ENCODE results near the gene LMTK3. TPM values are rescaled to one million over a fixed set of nuclear protein-coding genes. Genes with fewer than 3 reads are reported as not detected.
"Not testable (repeated sequence)": the region's sequence is repeated elsewhere in the genome, so short reads cannot be mapped to it uniquely, and the experiment has no call there.

The LMTK3 gene
- total RNA-seq, 2 experiments from 2014 or later: 3.9 to 4.5 TPM

DNA sequence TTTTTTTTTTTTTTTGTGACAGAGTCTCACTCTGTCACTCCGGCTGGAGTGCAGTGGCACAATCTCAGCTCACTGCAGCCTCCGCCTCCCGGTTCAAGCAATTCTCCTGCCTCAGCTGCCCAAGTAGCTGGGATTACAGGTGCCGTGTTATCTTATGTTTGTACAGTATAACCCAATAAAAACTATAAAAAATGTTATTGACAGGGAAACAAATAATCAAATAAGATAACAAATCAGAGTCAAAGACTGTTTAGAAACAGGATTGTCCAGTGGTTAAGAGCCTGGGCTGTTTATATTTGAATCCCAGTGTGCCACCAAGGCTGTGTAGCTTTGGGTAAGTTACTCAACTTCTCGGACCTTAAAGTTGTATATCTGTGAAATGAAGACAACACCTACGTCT is 19.1 kb upstream of the LMTK3 start:
- Mint-ChIP-seq H3K9me3 (ENCODE audit: low read depth) (peaks cover 21% of the 10 kb centered on the region), H3K27me3 (peaks cover 4% of the 10 kb centered on the region), H3K4me3 (no peak overlapping the region), H3K36me3 (ENCODE audit: low read depth) (peaks cover 6% of the 10 kb centered on the region), H3K27ac (no peak overlapping the region), H3K4me1 (no peaks in the 10 kb centered on the region)
- CTCF ChIA-PET: interaction anchor here (0.6 to 0.7 kb wide), 2 partner anchors 30 to 668 kb away, joined by 3 read pairs; no protein-coding TSS in a partner anchor
- DNase-seq (no peak), ATAC-seq (no peak)
- POLR2A ChIA-PET: no interaction called here
- intact Hi-C loops (cut with DNase I, micrococcal nuclease): no loop called here

GRCh38 chr19:48530066-48530720 is 18.6 kb upstream of the LMTK3 start:
- peaks cover 4% of the 10 kb centered on the region for H3K27me3 Mint-ChIP-seq
- no peak overlapping the region for H3K4me3 Mint-ChIP-seq
- no peak for ATAC-seq
- intact Hi-C loops (cut with DNase I, micrococcal nuclease): no loop called here
- H3K4me1 Mint-ChIP-seq: no peaks in the 10 kb centered on the region
- peaks cover 21% of the 10 kb centered on the region for H3K9me3 Mint-ChIP-seq (ENCODE audit: low read depth)
- no peak for DNase-seq
- ChIA-PET CTCF (interaction anchor here (0.7 to 1.0 kb wide), 2 partner anchors 23 to 667 kb away, joined by 3 to 5 read pairs; no protein-coding TSS in a partner anchor), POLR2A (no interaction called here)
- no peak overlapping the region for H3K27ac Mint-ChIP-seq
- peaks cover 6% of the 10 kb centered on the region for H3K36me3 Mint-ChIP-seq (ENCODE audit: low read depth)

- Mint-ChIP-seq H3K27ac (no peak overlapping the region), H3K4me3 (no peak overlapping the region), H3K4me1 (no peaks in the 10 kb centered on the region), H3K9me3 (ENCODE audit: low read depth) (peaks cover 27% of the 10 kb centered on the region), H3K27me3 (peaks cover 9% of the 10 kb centered on the region), H3K36me3 (ENCODE audit: low read depth) (peaks cover 6% of the 10 kb centered on the region)
- intact Hi-C loops (cut with DNase I, micrococcal nuclease): no loop called here
- DNase-seq: no peak
- CTCF ChIA-PET: interaction anchor here (1.0 kb wide), 1 partner anchor 24 kb away, joined by 5 read pairs; no protein-coding TSS in a partner anchor
- POLR2A ChIA-PET: no interaction called here
- no peak for ATAC-seq
Measured at GRCh38 chr19:48529156-48529555, 17.5 kb upstream of the LMTK3 start.

GRCh38 chr19:48524732-48525131 is 13.1 kb upstream of the LMTK3 start:
- ChIA-PET POLR2A (no interaction called here), CTCF (no interaction called here)
- Mint-ChIP-seq H3K4me1 (no peaks in the 10 kb centered on the region), H3K27me3 (peaks cover 7% of the 10 kb centered on the region), H3K36me3 (ENCODE audit: low read depth) (peaks cover 6% of the 10 kb centered on the region), H3K27ac (no peak overlapping the region), H3K9me3 (ENCODE audit: low read depth) (peaks cover 30% of the 10 kb centered on the region), H3K4me3 (no peak overlapping the region)
- no peak for DNase-seq
- intact Hi-C loops (cut with DNase I, micrococcal nuclease): no loop called here
- no peak for ATAC-seq

DNA sequence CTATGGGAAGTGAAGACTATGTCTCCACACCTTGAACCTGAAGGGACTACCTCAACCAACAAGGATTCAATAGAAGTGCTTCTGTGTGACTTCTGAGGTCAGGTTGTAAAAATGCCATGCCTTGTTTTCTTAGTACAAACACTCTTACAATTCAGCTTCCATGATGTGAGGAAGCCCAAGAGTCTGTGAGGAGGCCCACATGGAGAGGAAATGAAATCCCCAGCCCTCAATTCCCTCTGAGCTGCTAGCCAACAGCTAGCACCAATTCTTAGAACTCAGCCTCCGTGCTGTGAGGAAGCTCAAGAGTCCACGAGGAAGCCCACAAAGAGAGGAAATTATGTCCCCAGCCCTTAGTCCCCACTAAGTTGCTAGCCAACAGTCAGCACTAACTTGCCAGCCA is 12.6 kb upstream of the LMTK3 start:
- DNase-seq (no peak), ATAC-seq (no peak)
- Mint-ChIP-seq H3K27me3 (peaks cover 7% of the 10 kb centered on the region), H3K4me1 (no peaks in the 10 kb centered on the region), H3K36me3 (ENCODE audit: low read depth) (peaks cover 6% of the 10 kb centered on the region), H3K9me3 (ENCODE audit: low read depth) (peaks cover 28% of the 10 kb centered on the region), H3K4me3 (no peak overlapping the region), H3K27ac (no peak overlapping the region)
- CTCF ChIA-PET: interaction anchor here (1.3 kb wide), 1 partner anchor 60 kb away, joined by 7 read pairs; no protein-coding TSS in a partner anchor
- POLR2A ChIA-PET: no interaction called here
- intact Hi-C loops (cut with DNase I, micrococcal nuclease): no loop called here

- H3K4me1 Mint-ChIP-seq: no peaks in the 10 kb centered on the region
- peaks cover 7% of the 10 kb centered on the region for H3K27me3 Mint-ChIP-seq
- intact Hi-C loops (cut with DNase I, micrococcal nuclease): no loop called here
- DNase-seq: no peak
- CTCF ChIA-PET: interaction anchor here (0.6 kb wide), 2 partner anchors 60 to 109 kb away, joined by 3 read pairs; no protein-coding TSS in a partner anchor
- no peak overlapping the region for H3K27ac Mint-ChIP-seq
- POLR2A ChIA-PET: no interaction called here
- H3K36me3 Mint-ChIP-seq (ENCODE audit: low read depth): no peaks in the 10 kb centered on the region
- no peak for ATAC-seq
- H3K4me3 Mint-ChIP-seq: no peak overlapping the region
- peaks cover 9% of the 10 kb centered on the region for H3K9me3 Mint-ChIP-seq (ENCODE audit: low read depth)
Measured at GRCh38 chr19:48520134-48520533, 8.5 kb upstream of the LMTK3 start.

DNA sequence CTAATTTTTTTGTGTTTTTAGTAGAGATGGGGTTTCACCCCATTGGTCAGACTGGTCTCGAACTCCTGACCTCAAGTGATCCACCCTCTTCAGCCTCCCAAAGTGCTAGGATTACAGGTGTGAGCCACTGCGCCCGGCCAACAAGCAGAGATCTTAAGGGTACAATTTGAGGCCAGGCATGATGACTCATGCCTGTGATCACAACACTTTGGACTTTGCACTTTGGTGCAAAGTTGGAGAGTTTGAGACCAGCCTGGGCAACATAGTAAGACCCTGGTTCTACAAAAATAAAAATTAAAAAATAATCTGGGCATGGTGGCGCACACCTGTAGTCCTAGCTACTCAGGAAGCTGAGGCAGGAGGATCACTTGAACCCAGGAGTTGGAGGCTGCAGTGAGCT is 7.8 kb upstream of the LMTK3 start:
- H3K27me3 Mint-ChIP-seq; H3K9me3 Mint-ChIP-seq (ENCODE audit: low read depth); H3K27ac Mint-ChIP-seq; POLR2A ChIA-PET; H3K36me3 Mint-ChIP-seq (ENCODE audit: low read depth); CTCF ChIA-PET; H3K4me1 Mint-ChIP-seq; ATAC-seq; H3K4me3 Mint-ChIP-seq; DNase-seq: not testable (repeated sequence)
- intact Hi-C loops (cut with DNase I, micrococcal nuclease): loop anchor here in 1 of 2 experiments (10.0 kb wide), 1 partner anchor 315 kb away; the partner anchor contains the start of gene HSD17B14

DNA sequence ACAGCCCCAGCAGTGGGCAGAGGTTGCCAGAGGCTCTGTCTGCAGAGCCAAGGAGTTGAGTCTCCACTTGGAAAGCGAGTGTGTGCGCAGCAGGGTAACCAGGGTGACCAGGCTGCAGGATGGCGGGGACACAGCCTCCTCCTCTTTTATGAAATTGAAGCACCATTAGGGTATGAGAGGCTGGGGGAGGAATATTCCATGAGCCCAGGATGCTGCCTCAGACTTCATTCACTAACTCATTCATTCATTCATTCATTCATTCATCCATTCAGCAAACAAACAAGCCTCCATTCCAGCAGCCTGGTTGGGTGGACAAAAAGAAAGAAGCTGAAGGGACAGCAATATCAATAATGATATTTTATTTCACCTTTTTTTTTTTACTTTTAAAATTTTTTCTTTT is 6.6 kb upstream of the LMTK3 start:
- Mint-ChIP-seq H3K27ac (no peak overlapping the region), H3K36me3 (ENCODE audit: low read depth) (no peaks in the 10 kb centered on the region), H3K4me3 (no peak overlapping the region), H3K4me1 (peaks cover 2% of the 10 kb centered on the region), H3K9me3 (ENCODE audit: low read depth) (no peaks in the 10 kb centered on the region), H3K27me3 (no peaks in the 10 kb centered on the region)
- ChIA-PET CTCF (no interaction called here), POLR2A (no interaction called here)
- intact Hi-C loops (cut with DNase I, micrococcal nuclease): loop anchor here in 1 of 2 experiments (10.0 kb wide), 1 partner anchor 317 kb away; the partner anchor contains the start of gene HSD17B14
- DNase-seq: no peak
- no peak for ATAC-seq

DNA sequence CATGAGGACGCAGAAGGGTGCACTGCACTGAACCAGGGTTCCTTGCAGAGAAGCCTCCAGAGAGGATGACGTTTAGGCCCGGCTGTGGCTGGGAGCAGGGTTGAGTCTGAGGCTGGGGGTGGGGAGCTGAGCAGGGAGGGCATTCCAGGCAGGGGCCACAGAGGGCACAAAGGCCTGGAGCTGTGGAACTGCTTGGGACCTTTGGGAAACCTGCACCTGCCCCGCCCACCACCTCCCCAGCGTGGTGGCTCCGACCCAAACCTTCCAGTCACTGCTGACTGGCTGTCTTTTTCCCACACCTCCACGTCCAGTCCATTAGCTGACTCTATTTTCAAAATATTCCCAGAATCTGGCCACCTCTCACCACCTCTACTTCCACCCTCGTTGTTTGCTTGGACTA is 4.9 kb upstream of the LMTK3 start:
- H3K4me3 Mint-ChIP-seq: no peak overlapping the region
- ATAC-seq (no peak), DNase-seq (no peak)
- no peak overlapping the region for H3K27ac Mint-ChIP-seq
- H3K4me1 Mint-ChIP-seq: peaks cover 2% of the 10 kb centered on the region
- no peaks in the 10 kb centered on the region for H3K9me3 Mint-ChIP-seq (ENCODE audit: low read depth)
- no peaks in the 10 kb centered on the region for H3K36me3 Mint-ChIP-seq (ENCODE audit: low read depth)
- intact Hi-C loops (cut with DNase I, micrococcal nuclease): loop anchor here in 1 of 2 experiments (10.0 kb wide), 1 partner anchor 318 kb away; the partner anchor contains the start of gene HSD17B14
- ChIA-PET POLR2A (interaction anchor here (0.6 kb wide), 1 partner anchor 1119 kb away, joined by 3 read pairs; no protein-coding TSS in a partner anchor), CTCF (interaction anchor here (0.9 to 1.2 kb wide), 4 partner anchors 10 to 154 kb away, joined by 3 to 6 read pairs (median 4); no protein-coding TSS in a partner anchor)
- H3K27me3 Mint-ChIP-seq: no peaks in the 10 kb centered on the region

GRCh38 chr19:48514123-48514458 is 2.5 kb upstream of the LMTK3 start:
- Mint-ChIP-seq H3K36me3 (ENCODE audit: low read depth) (no peaks in the 10 kb centered on the region), H3K4me1 (peaks cover 8% of the 10 kb centered on the region), H3K9me3 (ENCODE audit: low read depth) (no peaks in the 10 kb centered on the region), H3K4me3 (no peak overlapping the region), H3K27me3 (no peaks in the 10 kb centered on the region), H3K27ac (peak overlapping the region; percentile 30)
- no peak for DNase-seq
- ChIA-PET POLR2A (interaction anchor here (0.7 kb wide), 1 partner anchor 116 kb away, joined by 10 read pairs; no protein-coding TSS in a partner anchor), CTCF (interaction anchor here (1.2 to 1.3 kb wide), 2 partner anchors 24 to 69 kb away, joined by 4 read pairs; no protein-coding TSS in a partner anchor)
- intact Hi-C loops (cut with DNase I, micrococcal nuclease): loop anchor here in 1 of 2 experiments (5.0 to 10.0 kb wide), 3 partner anchors 233 to 342 kb away; partner anchors contain the start of genes HSD17B14, IZUMO1, LIG1 and ZSWIM9
- ATAC-seq: no peak

GRCh38 chr19:48513289-48514122 is 1.9 kb upstream of the LMTK3 start:
- POLR2A ChIA-PET: no interaction called here
- CTCF ChIA-PET: interaction anchor here (1.0 to 1.3 kb wide), 3 partner anchors 24 to 140 kb away, joined by 3 to 4 read pairs (median 4); no protein-coding TSS in a partner anchor
- H3K4me1 Mint-ChIP-seq: peaks cover 8% of the 10 kb centered on the region
- no peaks in the 10 kb centered on the region for H3K9me3 Mint-ChIP-seq (ENCODE audit: low read depth)
- no peak overlapping the region for H3K4me3 Mint-ChIP-seq
- peak overlapping the region; percentile 30 for H3K27ac Mint-ChIP-seq
- H3K27me3 Mint-ChIP-seq: no peaks in the 10 kb centered on the region
- no peaks in the 10 kb centered on the region for H3K36me3 Mint-ChIP-seq (ENCODE audit: low read depth)
- ATAC-seq (peak; percentile 81), DNase-seq (peak; percentile 86)
- intact Hi-C loops (cut with DNase I, micrococcal nuclease): loop anchor here (1.0 to 10.0 kb wide), 6 partner anchors 68 to 341 kb away; partner anchors contain the start of genes GRWD1 (in 1 of the 2), HSD17B14 (in 1 of the 2), IZUMO1 (in 1 of the 2) and LIG1 (in 1 of the 2)
